B cell (primary cell): Measurements from ENCODE around the gene NR5A2.

Experiments used
- CTCF ChIP-seq: fragments of 200-600 bp; IDR thresholded peaks from one replicate; pipeline ENCODE4 v1.8.0; 2022; ENCODE audit warnings: antibody characterized with exemption, mild to moderate bottlenecking
- EZH2 ChIP-seq: IDR thresholded peaks from 2 replicates; pipeline ENCODE4 v1.6.1; 2012; ENCODE audit warnings: borderline replicate concordance, low read depth, mild to moderate bottlenecking, moderate library complexity, low read length; ENCODE audit not compliant: insufficient read depth, poor library complexity, severe bottlenecking

- TF ChIP-seq CTCF (no peak), EZH2 (no peak)
Observed at GRCh38 chr1:200058341-200058740, 30.8 kb downstream of the NR5A2 start.
